GM12878 (cell line): ENCODE measurements around the gene CBS. TPM values are rescaled to one million over a fixed set of nuclear protein-coding genes. Genes with fewer than 3 reads are reported as not detected.

Experiments used
- ATAC-seq: fragments of 200-7000 bp; cut with Tn5 transposase; 3 replicates; pipeline ENCODE4 v1.9.1; 2020; ENCODE audit warnings: mild to moderate bottlenecking, moderate library complexity
- BruUV-seq: library from RNA; stranded (reverse); fragments of 400-500 nt; replicated peaks from 2 replicates; lab custom pipeline; 2021; lab: Mats Ljungman, UMichigan
- CTCF ChIA-PET: fragments of 300-600 bp; sonication (Branson Sonifier 250); formaldehyde crosslinking; extraction: SDS; loops from one replicate; lab custom pipeline; 2021; ENCODE audit warnings: inconsistent platforms; lab: Yijun Ruan, JAX
- POLR2A ChIA-PET: fragments of 350-600 bp; formaldehyde crosslinking; extraction: SDS; loops from one replicate; lab custom pipeline; 2021; ENCODE audit warnings: inconsistent platforms; lab: Charles Lee
- RAD21 ChIA-PET: fragments of 300-600 bp; sonication (Branson Sonifier 250); formaldehyde crosslinking; loops from one replicate; lab custom pipeline; 2023; ENCODE audit warnings: antibody characterized with exemption; ENCODE audit not compliant: unreplicated experiment; lab: Charles Lee
- SMC1A ChIA-PET: fragments of 300-600 bp; sonication (Branson Sonifier 250); formaldehyde crosslinking; loops from one replicate; lab custom pipeline; 2023; ENCODE audit not compliant: unreplicated experiment, uncharacterized antibody; lab: Charles Lee
- DNase-seq: peaks from one replicate; pipeline ENCODE4 v3.0.0-alpha.2; 2011; ENCODE audit warnings: low read depth, low spot score
- FAIRE-seq: peaks from 3 replicates; lab custom pipeline; 2011; peaks lifted over from hg19 to GRCh38; lab: Jason Lieb, UNC
- H2AFZ ChIP-seq: 2 replicates; pipeline ENCODE4 v1.6.0; 2011; ENCODE audit warnings: low read depth, low read length, control low read depth; ENCODE audit not compliant: control insufficient read depth
- H3K27ac ChIP-seq: 2 replicates; pipeline ENCODE4 v1.5.1; 2011; ENCODE audit warnings: control low read depth; ENCODE audit not compliant: control insufficient read depth, insufficient read depth
- H3K27me3 ChIP-seq, 2 experiments: replicated peaks in 1 of 2; 2 replicates each; pipeline versions ENCODE4 v1.6.0 to v1.6.1; 2011; ENCODE audit warnings: low read length in 1 of 2; ENCODE audit not compliant: control insufficient read depth in 2 of 2, insufficient read depth in 2 of 2
- H3K36me3 ChIP-seq, 2 experiments: 2 replicates each; pipeline ENCODE4 v1.5.1; 2011; ENCODE audit warnings: low read length in 1 of 2; ENCODE audit not compliant: control insufficient read depth in 2 of 2, insufficient read depth in 2 of 2
- H3K4me1 ChIP-seq: 2 replicates; pipeline ENCODE4 v1.6.1; 2011; ENCODE audit warnings: mild to moderate bottlenecking, low read length, moderate library complexity, mixed read lengths; ENCODE audit not compliant: control insufficient read depth, insufficient read depth
- H3K4me2 ChIP-seq: 2 replicates; pipeline ENCODE4 v1.6.0; 2011; ENCODE audit warnings: control low read depth; ENCODE audit not compliant: control insufficient read depth, insufficient read depth
- H3K4me3 ChIP-seq: fragments of 200-600 bp; sonication (generic); 2 replicates; pipeline ENCODE4 v1.5.1; 2016
- H3K79me2 ChIP-seq: 2 replicates; pipeline ENCODE4 v1.6.0; 2011; ENCODE audit warnings: low read length; ENCODE audit not compliant: control insufficient read depth, insufficient read depth
- H3K9ac ChIP-seq: 2 replicates; pipeline ENCODE4 v1.8.0; 2011; ENCODE audit warnings: low read length, control low read depth, mixed read lengths; ENCODE audit not compliant: control insufficient read depth, insufficient read depth
- H3K9me3 ChIP-seq: replicated peaks from 3 replicates; pipeline ENCODE4 v1.5.1; 2011; ENCODE audit warnings: mild to moderate bottlenecking, low read length; ENCODE audit not compliant: control insufficient read depth, insufficient read depth
- H4K20me1 ChIP-seq: 2 replicates; pipeline ENCODE4 v1.6.0; 2011; ENCODE audit not compliant: control insufficient read depth, insufficient read depth
- E2F8 ChIP-seq: fragments of 450-650 bp; IDR thresholded peaks from 2 replicates; pipeline ENCODE4 v1.6.1; 2018; ENCODE audit warnings: mild to moderate bottlenecking, low read depth, moderate library complexity; ENCODE audit not compliant: partially characterized antibody
- IRF5 ChIP-seq: fragments of 450-650 bp; IDR thresholded peaks from 2 replicates; pipeline ENCODE4 v1.6.1; 2017; ENCODE audit warnings: borderline replicate concordance
- NR2C2 ChIP-seq: IDR thresholded peaks from 2 replicates; pipeline ENCODE4 v1.6.1; 2011; ENCODE audit warnings: borderline replicate concordance, low read depth; ENCODE audit not compliant: control insufficient read depth, insufficient read length
- PAX5 ChIP-seq: IDR thresholded peaks from 2 replicates; pipeline ENCODE4 v1.6.1; 2011; ENCODE audit warnings: low read depth, low read length, borderline replicate concordance
- RELA ChIP-seq: fragments of 450-650 bp; IDR thresholded peaks from 2 replicates; pipeline ENCODE4 v1.8.0; 2014; ENCODE audit warnings: borderline replicate concordance; ENCODE audit not compliant: partially characterized antibody
- TCF3 ChIP-seq: IDR thresholded peaks from 2 replicates; pipeline ENCODE4 v1.6.1; 2012; ENCODE audit warnings: low read depth, mild to moderate bottlenecking, low read length, borderline replicate concordance; ENCODE audit not compliant: insufficient read depth
- ZBTB40 ChIP-seq: fragments of 450-650 bp; IDR thresholded peaks from 2 replicates; pipeline ENCODE4 v1.6.1; 2016; ENCODE audit warnings: mild to moderate bottlenecking, moderate library complexity, borderline replicate concordance
- ZNF24 ChIP-seq: fragments of 450-650 bp; IDR thresholded peaks from 2 replicates; pipeline ENCODE4 v1.6.1; 2017; ENCODE audit warnings: antibody characterized with exemption, mild to moderate bottlenecking
- WGBS: methylation state at CpG from one replicate; pipeline ENCODE4 v1.1.6; 2016; ENCODE audit warnings: low lambda C conversion rate; ENCODE audit not compliant: insufficient replicate concordance, insufficient coverage; ENCODE audit errors: missing lambda C conversion rate; 5-methylcytosine and 5-hydroxymethylcytosine counted together
- in situ Hi-C: fragments of 300-500 bp; cut with MboI; formaldehyde crosslinking; loops from 9 replicates; pipeline ENCODE4 v1.14.3; 2018; ENCODE audit warnings: mixed read lengths
- intact Hi-C: fragments of 100-400 bp; cut with micrococcal nuclease; formaldehyde crosslinking; loops from one replicate; pipeline ENCODE4 v1.14.2; 2022; ENCODE audit not compliant: unreplicated experiment
- polyA plus RNA-seq, 11 experiments: library from polyadenylated mRNA; depleted of rRNA in 4 of 11; unstranded in 6 of 11; stranded (reverse) in 5 of 11; fragments of >200 nt; fragmentation: Nextera tagmentation in 4 of 11; fragmentation: Illumina TruSeq in 1 of 11; extraction: Ambion mirVana in 4 of 11; extraction: Trizol in 1 of 11; gene quantifications; 1 replicate in 1 of 11; 2 replicates in 10 of 11; pipeline versions ENCODE4 v1.2.1 to v1.2.3, GENCODE V29; 2011 to 2016; ENCODE audit warnings: inconsistent platforms in 2 of 11, missing spikeins in 2 of 11, low read depth in 1 of 11
- total RNA-seq, 4 experiments: library from RNA; depleted of rRNA in 3 of 4; stranded (reverse); fragments of >200 nt in 3 of 4; fragmentation: Illumina TruSeq in 1 of 4; extraction: Trizol in 1 of 4; gene quantifications; 2 replicates each; pipeline versions ENCODE4 v1.2.1 to v1.2.3, GENCODE V29; 2013 to 2021

The CBS gene
- total and polyA plus RNA-seq, 10 of the 15 experiments (the other 5 are each of a cell fraction or from before 2014, with no cell fraction given), result 0.10 to 4.4 (median 2.0) TPM

GRCh38 chr21:43029785-43030184 lies 45.9 kb downstream of the CBS start:
- Histone ChIP-seq H3K27me3 (no peaks in the 10 kb centered on the region), H4K20me1 (no peaks in the 10 kb centered on the region), H3K9me3 (no peaks in the 10 kb centered on the region), H3K4me3 (no peak overlapping the region), H3K9ac (no peak overlapping the region), H3K4me2 (no peak overlapping the region), H3K27ac (no peak overlapping the region), H3K36me3 (peaks cover 2 to 4% of the 10 kb centered on the region in 2 experiments; a peak in 3 of 4 replicates), H2AFZ (no peak overlapping the region), H3K4me1 (no peaks in the 10 kb centered on the region), H3K79me2 (no peaks in the 10 kb centered on the region)
- FAIRE-seq (no peak), DNase-seq (no peak), ATAC-seq (no peak)
- no TSS peak for BruUV-seq
- TF ChIP-seq ZBTB40, result no peak
- TF ChIP-seq RELA, result no peak
- TF ChIP-seq TCF3, result no peak
- TF ChIP-seq E2F8, result no peak
- no peak for TF ChIP-seq NR2C2
- TF ChIP-seq IRF5, result no peak
- TF ChIP-seq ZNF24, result no peak
- TF ChIP-seq PAX5, result no peak
- in situ Hi-C loops (no loop called here), intact Hi-C loops (no loop called here)
- ChIA-PET POLR2A (no interaction called here), RAD21 (no interaction called here), CTCF (no interaction called here), SMC1A (no interaction called here)
- 91% methylated on average over 13 of the region's 13 CpGs for WGBS
